ENCODE data around the gene SEPTIN1.

SEPTIN1 gene

GRCh38 chr16:30401768-30402425, 19.5 kb upstream of the SEPTIN1 start:
- Histone ChIP-seq H3K27me3 (ENCODE audit: insufficient read depth, low read length) (no peaks in the 10 kb centered on the region), H2BK120ac (ENCODE audit: insufficient read depth, low read length, poor library complexity) (no peak overlapping the region), H2AFZ (ENCODE audit: insufficient read depth, low read length, poor library complexity) (no peak overlapping the region), H4K91ac (ENCODE audit: low read depth, low read length) (no peak overlapping the region), H2AK5ac (ENCODE audit: low read length) (no peak overlapping the region), H3K27ac (ENCODE audit: low read depth, low read length) (no peak overlapping the region), H3K9ac (ENCODE audit: low read length) (no peak overlapping the region), H3K4me2 (ENCODE audit: low read length) (no peak overlapping the region), H3K4me1 (ENCODE audit: control insufficient read depth in 1 of 2, insufficient read depth in 2 of 2, low read length in 2 of 2) (peaks cover 13 to 16% of the 10 kb centered on the region in 2 experiments), H4K8ac (ENCODE audit: low read depth, low read length) (no peak overlapping the region), H3K79me1 (ENCODE audit: low read length) (peaks cover 17% of the 10 kb centered on the region), H4K12ac (ENCODE audit: low read depth, low read length) (no peak overlapping the region), H3K4ac (ENCODE audit: low read depth, low read length) (no peak overlapping the region), H3K79me2 (ENCODE audit: control insufficient read depth, insufficient read depth, low read length, poor library complexity) (peaks cover 2% of the 10 kb centered on the region), H3K36me3 (ENCODE audit: control insufficient read depth in 1 of 2, insufficient read depth in 2 of 2, low read length in 2 of 2) (peaks cover 18 to 19% of the 10 kb centered on the region in 2 experiments), H2BK5ac (ENCODE audit: low read depth, low read length, poor library complexity) (no peak overlapping the region), H3K9me3 (ENCODE audit: insufficient read depth, low read depth, low read length) (no peaks in the 10 kb centered on the region), H3K18ac (ENCODE audit: low read length) (no peak overlapping the region), H2BK12ac (ENCODE audit: low read length) (no peak overlapping the region), H3K14ac (ENCODE audit: low read length) (no peak overlapping the region), H3K4me3 (ENCODE audit: low read depth, low read length) (no peak overlapping the region), H3K23ac (ENCODE audit: low read length) (no peak overlapping the region)
- WGBS (ENCODE audit: extremely low coverage, insufficient coverage, insufficient read length) = no CpG with 5 or more reads among the region's 8 CpGs
- DNase-seq = no peak

DNA sequence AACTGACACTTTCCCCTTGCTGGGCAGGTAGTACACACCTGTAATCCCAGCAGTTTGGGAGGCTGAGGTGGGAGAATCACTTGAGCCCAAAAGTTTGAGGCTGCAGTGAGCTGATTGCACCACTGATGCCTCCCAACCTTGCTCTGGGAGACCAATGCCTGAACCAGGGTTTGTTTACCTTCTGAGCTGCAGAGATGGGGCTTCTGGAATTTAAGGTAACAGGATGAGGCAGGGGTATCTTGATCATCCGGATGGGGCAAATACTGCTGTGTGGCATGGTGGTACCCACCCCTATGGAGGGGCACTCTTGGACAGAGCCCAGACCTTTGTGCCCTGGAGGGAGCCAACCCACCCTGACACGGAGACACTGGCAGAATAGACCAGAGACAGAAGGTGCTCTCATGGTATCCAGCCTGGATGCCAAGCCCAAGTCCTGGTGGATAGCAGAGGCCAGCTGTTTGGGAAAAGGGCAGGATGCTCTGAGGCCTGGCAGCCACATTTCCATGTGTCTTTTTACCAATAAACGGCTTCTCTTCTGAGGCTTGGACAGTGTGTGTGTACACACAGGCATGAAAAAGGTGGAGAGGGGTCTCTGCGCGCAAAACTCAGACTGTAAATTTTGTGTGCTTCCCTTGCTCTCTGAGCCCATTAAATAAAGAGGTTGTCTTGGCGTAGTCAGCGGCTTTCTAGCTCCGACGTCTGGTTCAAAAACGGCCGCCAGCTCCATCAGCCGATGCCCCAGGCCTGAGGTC, 17.2 kb upstream of the SEPTIN1 start:
- peak overlapping the region; percentile 73 for H3K4me2 ChIP-seq (ENCODE audit: low read length)
- H4K12ac ChIP-seq (ENCODE audit: low read depth, low read length) = peak overlapping the region; percentile 9
- H3K36me3 ChIP-seq (ENCODE audit: control insufficient read depth in 1 of 2, insufficient read depth in 2 of 2, low read length in 2 of 2) = peaks cover 19 to 20% of the 10 kb centered on the region in 2 experiments
- peaks cover 27% of the 10 kb centered on the region for H3K79me1 ChIP-seq (ENCODE audit: low read length)
- H4K91ac ChIP-seq (ENCODE audit: low read depth, low read length) = peak overlapping the region; percentile 71
- H3K27me3 ChIP-seq (ENCODE audit: insufficient read depth, low read length) = no peaks in the 10 kb centered on the region
- peak overlapping the region; percentile 5 for H3K4ac ChIP-seq (ENCODE audit: low read depth, low read length)
- peak overlapping the region; percentile 16 for H2BK12ac ChIP-seq (ENCODE audit: low read length)
- peak overlapping the region; percentile 73 for H2BK120ac ChIP-seq (ENCODE audit: insufficient read depth, low read length, poor library complexity)
- DNase-seq = no peak
- H3K4me1 ChIP-seq (ENCODE audit: control insufficient read depth in 1 of 2, insufficient read depth in 2 of 2, low read length in 2 of 2) = peaks cover 14 to 18% of the 10 kb centered on the region in 2 experiments
- H3K23ac ChIP-seq (ENCODE audit: low read length) = no peak overlapping the region
- peak overlapping the region; percentile 34 for H3K14ac ChIP-seq (ENCODE audit: low read length)
- peak overlapping the region; percentile 24 for H2BK5ac ChIP-seq (ENCODE audit: low read depth, low read length, poor library complexity)
- H2AK5ac ChIP-seq (ENCODE audit: low read length) = peak overlapping the region; percentile 5
- no peak overlapping the region for H3K4me3 ChIP-seq (ENCODE audit: low read depth, low read length)
- H3K18ac ChIP-seq (ENCODE audit: low read length) = peak overlapping the region; percentile 13
- peak overlapping the region; percentile 8 for H4K8ac ChIP-seq (ENCODE audit: low read depth, low read length)
- no CpG with 5 or more reads among the region's 12 CpGs for WGBS (ENCODE audit: extremely low coverage, insufficient coverage, insufficient read length)
- peak overlapping the region; percentile 22 for H3K9ac ChIP-seq (ENCODE audit: low read length)
- H3K27ac ChIP-seq (ENCODE audit: low read depth, low read length) = peak overlapping the region; percentile 100
- peak overlapping the region; percentile 18 for H2AFZ ChIP-seq (ENCODE audit: insufficient read depth, low read length, poor library complexity)
- H3K9me3 ChIP-seq (ENCODE audit: insufficient read depth, low read depth, low read length) = no peaks in the 10 kb centered on the region
- peaks cover 14% of the 10 kb centered on the region for H3K79me2 ChIP-seq (ENCODE audit: control insufficient read depth, insufficient read depth, low read length, poor library complexity)

DNA sequence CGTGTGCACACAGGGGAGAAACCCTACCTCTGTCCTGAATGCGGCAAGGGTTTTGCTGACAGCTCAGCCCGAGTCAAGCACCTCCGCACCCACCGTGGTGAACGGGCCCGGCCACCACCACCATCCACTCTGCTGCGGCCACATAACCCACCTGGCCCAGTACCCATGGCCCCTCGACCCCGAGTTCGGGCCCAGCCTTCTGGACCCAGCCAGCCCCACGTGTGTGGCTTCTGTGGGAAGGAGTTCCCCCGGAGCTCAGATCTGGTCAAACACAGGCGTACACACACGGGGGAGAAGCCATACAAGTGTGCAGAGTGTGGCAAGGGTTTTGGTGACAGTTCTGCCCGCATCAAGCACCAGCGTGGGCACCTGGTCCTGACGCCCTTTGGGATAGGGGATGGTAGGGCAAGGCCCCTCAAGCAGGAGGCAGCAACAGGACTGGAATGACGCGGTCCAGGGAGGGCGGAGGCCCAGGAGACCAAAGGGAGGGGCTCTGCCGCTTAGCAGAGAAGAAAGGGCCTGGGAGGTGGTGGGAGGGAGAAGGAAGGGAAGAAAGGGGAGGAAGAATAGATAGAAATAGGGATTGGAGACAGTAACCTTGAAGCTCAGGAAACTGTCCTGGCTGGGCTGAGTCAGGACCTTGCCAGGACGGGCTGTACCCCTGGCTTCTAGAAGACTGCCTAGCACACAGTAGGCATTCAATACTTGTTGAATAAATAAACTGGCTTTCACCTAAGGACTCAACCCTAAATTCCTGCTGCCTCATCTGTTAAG, 16.5 kb upstream of the SEPTIN1 start:
- peak overlapping the region; percentile 4 for H2AK5ac ChIP-seq (ENCODE audit: low read length)
- peak overlapping the region; percentile 4 for H2BK12ac ChIP-seq (ENCODE audit: low read length)
- peaks cover 19% of the 10 kb centered on the region for H3K79me2 ChIP-seq (ENCODE audit: control insufficient read depth, insufficient read depth, low read length, poor library complexity)
- peaks cover 19 to 20% of the 10 kb centered on the region in 2 experiments for H3K36me3 ChIP-seq (ENCODE audit: control insufficient read depth in 1 of 2, insufficient read depth in 2 of 2, low read length in 2 of 2)
- H3K9me3 ChIP-seq (ENCODE audit: insufficient read depth, low read depth, low read length) = no peaks in the 10 kb centered on the region
- H3K4ac ChIP-seq (ENCODE audit: low read depth, low read length) = no peak overlapping the region
- H2AFZ ChIP-seq (ENCODE audit: insufficient read depth, low read length, poor library complexity) = no peak overlapping the region
- no peak overlapping the region for H3K14ac ChIP-seq (ENCODE audit: low read length)
- H2BK120ac ChIP-seq (ENCODE audit: insufficient read depth, low read length, poor library complexity) = no peak overlapping the region
- no CpG with 5 or more reads among the region's 23 CpGs for WGBS (ENCODE audit: extremely low coverage, insufficient coverage, insufficient read length)
- H3K9ac ChIP-seq (ENCODE audit: low read length) = no peak overlapping the region
- no peak overlapping the region for H3K4me2 ChIP-seq (ENCODE audit: low read length)
- DNase-seq = no peak
- no peak overlapping the region for H2BK5ac ChIP-seq (ENCODE audit: low read depth, low read length, poor library complexity)
- H3K4me1 ChIP-seq (ENCODE audit: control insufficient read depth in 1 of 2, insufficient read depth in 2 of 2, low read length in 2 of 2) = peaks cover 14 to 18% of the 10 kb centered on the region in 2 experiments
- no peaks in the 10 kb centered on the region for H3K27me3 ChIP-seq (ENCODE audit: insufficient read depth, low read length)
- H3K79me1 ChIP-seq (ENCODE audit: low read length) = peaks cover 32% of the 10 kb centered on the region
- H3K4me3 ChIP-seq (ENCODE audit: low read depth, low read length) = peak overlapping the region; percentile 26
- peak overlapping the region; percentile 100 for H3K27ac ChIP-seq (ENCODE audit: low read depth, low read length)
- peak overlapping the region; percentile 5 for H4K12ac ChIP-seq (ENCODE audit: low read depth, low read length)
- no peak overlapping the region for H3K23ac ChIP-seq (ENCODE audit: low read length)
- H4K8ac ChIP-seq (ENCODE audit: low read depth, low read length) = no peak overlapping the region
- H3K18ac ChIP-seq (ENCODE audit: low read length) = peak overlapping the region; percentile 19
- H4K91ac ChIP-seq (ENCODE audit: low read depth, low read length) = peak overlapping the region; percentile 71
